Stimulated activated CD4-positive, alpha-beta T cell treated with anti-CD3 and anti-CD28 coated beads, Interleukin-15, amount 100 ng/mL, for 1 hour (primary cell): ENCODE results near the gene CDH9.
"Not testable (repeated sequence)": the region's sequence is repeated elsewhere in the genome, so short reads cannot be mapped to it uniquely, and the experiment has no call there.

ENCODE experiments used
- DNase-seq, 2 donors: peaks; one replicate each; pipeline ENCODE4 v3.0.0-alpha.2; 2020; ENCODE audit warnings: low read depth in 1 of 2, low spot score in 1 of 2

Gene CDH9

DNA sequence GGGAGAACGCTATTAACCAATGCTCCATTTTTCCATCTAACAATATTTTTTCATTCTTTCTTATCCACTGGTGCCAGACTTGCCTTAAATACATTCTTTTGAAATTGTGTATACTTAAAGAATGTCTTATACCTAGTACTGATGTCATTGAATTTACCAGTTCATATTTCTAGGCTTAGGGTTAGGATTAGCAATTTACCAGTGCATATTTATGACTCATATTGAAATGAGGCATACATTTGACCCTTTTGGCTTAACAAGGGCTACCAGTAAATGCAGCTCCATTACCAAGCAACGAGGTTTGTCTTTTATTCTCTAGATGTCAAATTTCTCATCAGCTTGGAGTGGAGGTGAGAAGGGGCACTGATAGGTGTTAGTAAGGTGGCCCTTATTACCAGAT, 89.5 kb downstream of the CDH9 start:
- DNase-seq = no peak

DNA sequence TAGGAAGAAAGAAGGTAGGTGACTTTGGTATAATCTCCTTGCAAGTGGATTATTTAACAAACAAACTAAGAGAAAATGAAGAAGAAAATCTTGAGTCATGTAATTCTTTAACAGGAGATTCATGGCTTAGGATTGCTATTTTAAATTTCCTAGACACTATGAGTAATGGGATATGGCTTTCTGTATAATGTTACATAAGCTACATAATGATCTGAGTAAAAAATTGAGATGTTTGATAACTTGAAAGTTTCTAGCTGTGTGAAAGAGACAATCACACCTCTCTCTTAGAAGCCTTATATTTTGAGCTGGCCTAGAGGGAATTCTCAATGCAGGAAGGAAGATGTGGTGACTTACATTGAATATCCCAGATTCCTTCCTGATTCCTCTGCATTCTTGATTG, 92.5 kb downstream of the CDH9 start:
- DNase-seq = no peak

DNA sequence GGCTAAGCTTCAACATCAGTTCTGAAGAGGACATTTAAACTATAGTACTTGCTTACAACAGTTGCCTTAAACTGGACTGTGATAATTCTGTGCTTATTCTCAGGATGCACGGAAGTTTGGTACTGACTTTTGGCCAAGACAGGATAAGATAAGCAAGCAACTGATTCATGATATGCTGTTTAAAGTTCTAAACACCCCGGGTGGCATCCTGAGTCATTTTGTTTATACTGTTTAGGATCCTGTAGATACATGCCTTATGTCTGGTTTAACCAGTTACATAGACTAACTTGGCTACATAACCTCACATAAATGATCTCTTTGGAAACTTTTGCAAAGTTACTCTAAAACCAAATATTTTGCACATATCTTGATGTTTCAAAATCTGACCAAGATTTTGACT, 95.9 kb downstream of the CDH9 start:
- no peak for DNase-seq

DNA sequence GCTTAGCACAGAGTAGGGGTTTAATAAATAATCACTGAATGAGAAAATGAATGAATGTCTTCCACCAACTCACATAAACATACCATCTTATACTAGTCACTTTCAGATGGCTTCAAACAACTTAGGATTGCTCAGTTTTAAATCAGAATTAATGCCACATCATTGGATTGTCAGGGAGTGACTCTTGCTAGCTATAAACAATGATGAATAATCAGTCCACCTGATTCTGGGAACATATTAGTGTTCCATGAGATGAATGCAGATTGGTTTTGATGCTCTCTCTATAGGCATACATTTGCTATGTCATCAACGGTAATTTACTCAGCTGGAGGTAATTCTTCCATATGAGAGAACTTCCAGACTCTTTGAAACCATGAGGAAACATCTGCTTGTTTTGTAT, 97.4 kb downstream of the CDH9 start:
- no peak for DNase-seq

DNA sequence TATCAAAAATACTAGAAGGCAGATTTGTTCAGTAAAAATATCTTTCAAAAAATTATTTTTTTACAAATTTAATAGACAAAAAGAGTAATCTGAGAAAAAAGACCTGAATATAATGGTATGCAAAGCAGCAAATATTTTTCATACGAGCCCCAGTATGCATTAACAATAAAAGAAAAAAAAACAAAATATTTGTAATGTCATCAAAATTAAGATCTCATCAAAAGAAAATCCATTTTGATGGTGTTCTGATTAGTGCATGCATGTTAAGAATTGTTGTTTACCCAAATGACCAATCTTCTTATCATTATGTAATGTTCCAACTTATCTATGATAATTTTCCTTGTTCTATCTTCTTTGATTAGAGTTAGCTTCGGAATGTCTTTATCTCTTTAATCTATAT, 106.1 kb downstream of the CDH9 start:
- no peak for DNase-seq

DNA sequence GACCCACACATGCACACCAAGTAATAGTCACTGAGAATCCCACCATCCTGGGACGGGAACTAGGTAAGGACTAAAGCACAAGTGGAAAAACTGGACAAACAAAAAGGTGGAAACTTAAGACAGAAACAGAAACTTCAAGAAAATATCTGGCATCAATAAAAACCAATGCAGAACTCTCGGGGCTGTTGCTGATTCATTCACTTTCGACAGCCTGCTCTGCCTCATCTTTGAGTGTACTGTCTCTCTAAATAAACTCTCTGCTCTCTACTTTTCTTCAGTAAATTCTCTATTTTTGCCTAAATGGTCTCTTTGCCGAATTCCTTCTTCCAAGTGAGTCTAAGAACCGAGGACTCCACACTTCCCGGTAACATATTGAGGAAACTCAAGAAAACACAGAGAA, 116.9 kb downstream of the CDH9 start:
- DNase-seq = no peak

DNA sequence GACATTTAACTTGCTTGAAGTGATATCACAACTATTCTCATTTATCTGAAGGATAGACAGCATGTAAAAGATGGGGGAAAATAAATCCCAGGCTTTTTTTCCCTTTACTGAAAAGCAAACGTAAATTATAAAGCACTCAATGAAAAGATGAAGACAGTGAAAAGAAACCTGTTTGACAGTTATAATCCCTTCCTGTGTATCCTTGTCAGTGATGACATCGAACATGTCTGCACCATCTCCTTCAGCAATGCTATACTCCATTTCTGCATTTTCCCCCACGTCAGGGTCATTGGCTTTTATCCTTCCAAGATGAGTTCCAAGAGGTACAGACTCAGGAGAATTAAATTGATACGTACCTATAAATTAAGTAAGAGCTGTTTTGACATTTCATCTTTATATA, 134.9 kb downstream of the CDH9 start:
- DNase-seq = no peak

DNA sequence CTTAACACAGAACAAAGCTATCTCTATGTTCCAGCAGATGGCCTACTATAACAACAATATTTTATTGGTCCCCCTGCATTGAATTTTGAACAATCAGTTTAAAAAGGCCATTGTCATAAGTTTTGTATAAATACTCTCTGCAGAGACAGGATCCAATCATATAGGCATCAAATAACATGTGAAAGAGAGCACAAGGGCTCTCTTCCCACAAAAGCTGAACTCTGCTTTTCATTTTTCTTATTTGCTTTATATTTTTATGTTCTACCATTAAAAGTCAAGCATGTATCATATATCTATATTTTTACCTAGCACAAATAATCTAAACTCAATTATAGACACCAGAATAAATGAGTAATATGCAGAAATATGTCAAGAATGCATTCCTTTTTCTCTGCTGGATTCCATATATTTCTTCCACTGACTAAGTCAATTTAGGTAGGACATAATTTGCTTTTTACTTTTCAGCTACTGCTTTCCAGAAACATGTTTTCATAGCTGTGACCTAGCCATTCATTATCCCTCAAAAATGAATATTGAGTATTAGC, 143.6 kb downstream of the CDH9 start:
- DNase-seq = no peak

DNA sequence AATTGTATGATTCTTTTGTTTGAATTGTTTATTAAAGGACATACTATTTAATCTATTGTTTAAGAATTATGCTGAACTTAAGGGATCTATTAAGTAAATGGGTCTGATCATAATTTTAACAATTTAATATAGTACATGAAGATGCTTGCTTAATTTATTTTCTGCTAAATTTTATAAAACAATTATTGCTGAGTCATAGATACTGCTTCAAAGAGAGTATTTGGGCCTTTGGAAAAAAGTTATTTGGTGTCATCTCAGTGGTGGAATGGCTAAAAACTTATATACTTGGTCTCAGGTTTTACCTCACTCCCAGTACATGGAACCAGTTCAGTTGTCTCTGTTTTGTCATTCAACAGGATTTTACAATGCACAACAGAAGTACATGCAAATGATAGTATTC, 145.3 kb downstream of the CDH9 start:
- no peak for DNase-seq

DNA sequence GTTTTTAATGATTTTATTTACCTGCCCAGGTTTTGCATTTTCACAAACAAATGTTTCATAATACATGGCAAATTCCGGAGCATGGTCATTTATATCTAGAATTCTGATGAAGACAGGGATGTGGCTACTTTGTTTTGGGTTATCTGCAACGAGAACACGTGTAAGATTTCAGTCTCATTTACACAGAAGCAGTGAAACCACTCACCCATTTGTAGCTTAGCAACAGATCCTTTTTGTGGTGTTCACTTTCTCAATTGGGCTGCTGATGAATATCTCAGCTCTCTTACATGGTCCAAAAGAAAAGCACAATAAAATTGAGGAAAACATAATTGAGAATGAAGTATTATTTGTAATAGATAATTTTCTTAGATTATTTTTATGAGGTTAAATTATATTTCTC, 148.6 kb downstream of the CDH9 start:
- DNase-seq = no peak

DNA sequence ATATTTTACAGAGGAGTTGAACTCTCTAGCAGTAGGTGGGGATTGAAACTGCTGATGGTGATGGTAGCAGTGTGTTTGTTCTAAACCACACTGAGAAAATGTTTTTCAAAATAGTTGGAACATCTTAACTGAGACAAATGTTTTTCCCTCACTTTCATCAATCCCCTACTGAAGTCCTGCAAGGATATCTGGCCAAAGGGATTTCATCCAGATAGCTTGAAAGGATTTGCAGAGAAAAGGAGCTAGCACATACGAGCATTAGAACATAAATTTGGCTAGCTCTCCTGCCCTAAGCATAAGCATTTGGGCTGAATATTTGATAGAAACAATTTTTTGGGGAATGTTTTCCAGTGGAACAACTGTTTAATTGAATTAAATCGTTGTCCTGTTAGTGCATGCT, 153.9 kb downstream of the CDH9 start:
- no peak for DNase-seq

DNA sequence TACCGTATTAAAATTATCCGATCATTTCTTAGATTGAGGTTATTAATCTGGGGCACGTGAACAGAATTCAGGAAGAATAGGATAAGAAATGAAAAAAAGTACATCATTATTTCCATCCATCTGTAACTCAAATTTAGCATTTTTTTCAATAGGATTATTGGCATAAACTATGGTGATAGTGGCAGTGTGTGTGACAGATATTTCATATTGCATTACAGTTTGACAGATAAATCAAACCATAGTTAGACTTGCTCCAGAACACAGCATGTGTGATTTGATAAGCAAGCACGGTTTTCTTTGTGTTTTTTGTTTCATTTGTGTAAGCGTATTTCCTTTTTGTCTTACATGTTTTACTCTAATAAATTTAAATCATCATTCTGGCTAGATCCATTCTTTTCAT, 155.0 kb downstream of the CDH9 start:
- DNase-seq = no peak

DNA sequence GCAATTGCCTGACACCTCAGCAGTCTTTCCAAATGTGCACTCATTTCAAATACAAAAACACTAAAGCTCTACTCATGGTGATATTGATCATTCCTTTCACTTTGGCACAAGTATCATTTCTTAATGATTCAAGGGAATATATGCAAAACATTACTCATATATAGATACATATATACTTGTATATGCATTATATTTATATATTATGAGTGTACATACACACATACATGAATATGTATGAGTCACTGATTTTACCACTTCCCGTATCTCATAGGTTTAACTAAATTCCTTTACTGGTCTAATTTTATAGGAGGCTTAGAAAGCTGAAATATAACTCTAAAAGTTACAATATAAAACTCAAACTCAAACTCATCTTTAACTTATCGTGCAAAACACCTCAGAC, 156.5 kb downstream of the CDH9 start:
- no peak for DNase-seq

DNA sequence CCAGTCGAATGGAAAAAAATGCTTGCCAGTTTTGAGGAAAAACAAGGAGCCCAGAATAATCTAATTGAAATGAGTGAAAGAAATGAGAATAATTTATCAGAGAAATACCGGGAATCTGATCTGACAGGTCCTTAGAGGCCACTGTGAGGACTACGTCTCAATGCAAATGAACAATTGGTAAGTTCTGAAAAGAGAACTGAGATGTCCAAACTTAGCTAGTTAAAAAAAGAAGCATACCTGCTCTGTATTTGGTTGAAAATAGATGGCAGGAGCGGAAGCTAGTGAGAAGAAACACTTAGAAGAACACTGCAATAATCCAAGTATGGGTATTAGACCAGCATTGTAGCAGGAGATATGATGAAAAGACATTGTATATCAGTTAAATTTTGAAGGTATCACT, 161.2 kb downstream of the CDH9 start:
- no peak for DNase-seq

DNA sequence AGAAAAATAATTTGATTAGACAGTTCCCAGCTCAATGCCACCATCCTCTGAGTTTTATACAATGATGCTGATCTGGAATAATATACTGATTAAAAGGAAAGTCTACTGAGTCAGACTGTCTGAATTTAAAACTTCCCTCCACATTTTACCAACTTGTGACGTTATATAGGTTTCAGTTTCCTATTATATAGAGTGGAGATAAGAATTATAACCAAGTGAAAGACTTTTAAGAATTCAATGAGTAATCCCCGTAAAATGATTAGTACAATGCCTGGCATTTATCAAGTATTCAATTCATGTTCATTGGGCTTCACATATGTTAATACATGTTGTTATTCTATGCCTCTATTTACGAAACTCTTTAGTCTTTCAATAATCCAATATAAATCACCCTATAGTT, 166.0 kb downstream of the CDH9 start:
- no peak for DNase-seq

DNA sequence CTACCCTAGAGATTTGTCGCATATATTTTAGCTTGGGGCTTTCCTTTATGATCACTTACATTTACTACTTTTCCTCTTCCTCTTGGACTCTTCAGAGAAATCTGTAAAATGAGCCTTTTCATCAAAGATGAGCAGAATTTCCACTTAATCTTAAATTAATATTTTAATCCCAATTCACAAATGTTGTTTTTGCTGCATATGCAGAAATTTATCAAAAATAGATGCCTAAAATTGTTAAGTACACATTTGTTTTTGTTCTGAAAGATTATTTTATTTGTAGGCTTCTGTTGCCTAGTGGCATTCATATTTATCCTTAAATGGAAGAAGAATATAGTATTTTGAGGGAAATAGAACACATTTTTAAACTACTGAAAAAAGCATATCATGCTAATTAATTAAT, 168.6 kb downstream of the CDH9 start:
- no peak for DNase-seq

DNA sequence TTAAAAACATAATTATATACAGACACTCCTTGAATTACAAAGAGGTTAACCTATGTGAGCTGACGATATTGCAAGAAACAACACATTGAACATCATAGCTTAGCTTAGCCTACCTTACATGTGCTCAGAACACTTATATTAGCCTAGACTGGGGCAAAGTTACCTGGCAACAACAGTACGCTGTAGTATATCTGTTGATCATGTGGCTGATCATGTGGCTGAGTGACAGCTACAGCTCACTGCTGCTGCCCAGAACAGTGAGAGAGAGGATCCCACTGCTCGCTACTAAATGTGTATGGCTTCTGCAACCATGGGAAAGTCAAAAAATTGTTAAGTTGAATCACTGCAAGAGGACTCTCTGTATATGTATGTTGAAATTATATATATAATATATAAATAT, 169.9 kb downstream of the CDH9 start:
- no peak for DNase-seq

DNA sequence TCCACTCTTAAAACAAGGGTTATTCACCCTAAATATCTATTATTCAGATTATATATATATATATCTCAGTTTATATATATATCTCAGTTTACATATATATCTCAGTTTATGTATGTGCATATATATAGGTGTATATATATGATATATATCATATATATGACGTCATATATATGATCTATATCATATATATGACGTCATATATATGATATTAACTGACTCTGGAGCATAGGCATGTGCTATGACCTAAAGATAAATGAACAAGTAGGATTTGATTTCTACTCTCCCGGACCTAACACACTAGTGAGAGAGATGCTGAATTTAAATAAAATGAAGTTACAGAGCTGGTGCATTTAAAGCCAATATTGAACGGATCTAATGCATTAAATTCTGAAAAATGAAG, 174.3 kb downstream of the CDH9 start:
- DNase-seq = no peak

DNA sequence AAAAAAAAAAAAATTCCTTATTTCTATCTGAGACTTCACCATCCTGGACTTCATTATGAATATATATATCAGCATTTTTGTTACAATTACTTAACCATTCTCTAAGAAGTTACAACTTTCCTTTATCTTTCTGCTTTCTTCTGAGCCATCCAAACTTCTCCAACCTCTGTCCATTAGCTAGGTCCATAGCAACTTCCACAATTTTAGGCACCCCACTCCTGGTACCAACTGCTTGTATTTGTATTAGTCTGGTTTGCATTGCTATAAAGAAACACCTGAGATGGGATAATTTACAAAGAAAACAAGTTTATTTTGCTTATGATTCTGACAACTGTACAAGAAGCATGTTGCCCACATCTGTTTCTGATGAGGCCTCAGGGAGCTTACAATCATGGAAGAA, 182.1 kb downstream of the CDH9 start:
- DNase-seq = no peak

DNA sequence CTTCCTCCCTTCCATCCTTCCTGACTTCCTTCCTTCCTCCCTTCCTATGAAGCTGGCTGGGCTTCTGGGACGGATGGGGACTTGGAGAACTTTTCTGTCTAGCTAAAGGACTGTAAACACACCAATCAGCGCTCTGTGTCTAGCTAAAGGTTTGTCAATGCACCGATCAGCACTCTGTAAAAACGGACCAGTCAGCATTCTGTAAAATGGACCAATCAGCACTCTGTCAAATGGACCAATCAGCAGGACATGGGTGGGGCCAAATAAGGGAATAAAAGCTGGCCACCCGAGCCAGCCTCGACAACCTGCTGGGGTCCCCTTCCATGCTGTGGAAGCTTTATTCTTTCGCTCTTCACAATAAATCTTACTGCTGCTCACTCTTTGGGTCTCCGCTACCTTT, 185.9 kb downstream of the CDH9 start:
- DNase-seq = not testable (repeated sequence)

DNA sequence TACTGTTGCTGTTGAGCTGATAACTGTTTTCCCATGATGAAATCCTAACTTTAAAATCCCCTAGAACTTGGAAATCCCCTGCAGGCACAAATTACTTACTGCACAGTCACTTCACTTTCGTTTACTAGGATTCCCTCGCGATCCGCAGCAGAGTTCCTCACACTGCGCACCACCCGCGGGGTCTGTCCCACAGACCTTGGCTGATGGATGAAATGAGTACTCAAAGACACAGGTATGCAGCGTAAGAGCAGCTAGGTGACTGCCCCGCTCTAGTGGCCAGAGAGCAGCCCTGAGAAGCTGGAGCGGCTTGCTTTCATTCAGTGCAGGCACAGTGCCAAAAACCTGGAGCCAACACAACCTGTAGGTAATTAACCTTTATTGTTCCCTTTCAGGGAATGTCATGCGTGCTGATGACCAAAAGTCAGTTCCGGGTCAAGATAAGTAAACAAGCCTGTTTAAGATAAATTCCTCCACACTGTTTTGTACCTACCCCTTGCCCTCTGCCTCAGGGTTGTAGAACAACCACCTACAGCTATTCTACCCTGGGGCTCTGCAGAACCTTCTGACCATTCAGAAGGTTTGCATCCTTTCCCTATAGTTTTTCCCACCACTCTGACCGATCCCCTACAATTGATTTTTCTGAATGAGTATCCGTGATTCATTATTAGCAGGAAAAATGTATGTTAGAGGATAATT, 191.2 kb downstream of the CDH9 start:
- DNase-seq = no peak

DNA sequence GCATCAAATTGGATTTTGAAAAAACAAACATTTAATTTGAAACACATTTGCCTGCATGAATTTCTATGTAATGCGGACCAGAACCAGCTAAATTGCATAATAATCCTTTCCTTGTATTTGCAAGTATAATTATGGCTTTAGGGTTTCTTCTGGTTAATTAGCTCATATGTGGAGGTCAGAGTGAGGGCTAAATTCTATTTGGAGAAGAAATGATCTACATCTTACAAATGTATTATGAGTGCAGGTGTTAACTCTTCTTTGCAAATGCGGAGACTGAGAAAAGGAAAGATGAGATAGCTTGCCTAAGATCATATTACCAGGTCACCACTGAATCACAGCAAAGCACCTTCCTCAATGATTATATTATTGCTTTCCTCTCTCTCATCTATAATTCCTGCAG, 194.7 kb downstream of the CDH9 start:
- DNase-seq = no peak

DNA sequence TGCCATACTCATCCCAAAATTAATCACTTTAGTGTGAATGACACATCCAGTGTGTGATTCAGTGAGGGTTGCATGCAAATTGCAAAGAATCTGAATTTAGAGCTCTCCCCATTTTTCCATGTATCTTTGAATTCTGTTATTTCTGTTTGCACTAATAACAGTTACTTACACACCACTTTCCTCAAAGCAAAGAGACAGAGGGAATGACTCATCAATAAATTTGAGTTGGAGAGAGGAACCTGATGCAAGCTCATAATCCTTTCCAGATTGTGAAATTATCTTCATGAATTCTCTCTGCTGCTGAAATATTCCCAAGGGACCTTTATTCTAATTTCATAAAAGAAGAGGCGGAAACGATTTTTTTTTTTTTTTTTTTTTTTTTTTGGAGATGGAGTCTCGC, 204.8 kb downstream of the CDH9 start:
- no peak for DNase-seq
